Hematopoietic multipotent progenitor cell treated with erythropoietin and hydrocortisone succinate and interleukin-3 and kit ligand, for 8 days (in vitro differentiated cells): ENCODE results near the gene CCDC85C.

Source experiments
- DNase-seq: peaks from one replicate; pipeline ENCODE4 v3.0.0-alpha.2; 2015

CCDC85C gene

GRCh38 chr14:99587460-99588278 is 16.3 kb downstream of the CCDC85C start:
- no peak for DNase-seq

- no peak for DNase-seq
These were observed 17.1 kb downstream of the CCDC85C start for GRCh38 chr14:99586761-99587459.

GRCh38 chr14:99586054-99586760 is 17.8 kb downstream of the CCDC85C start:
- DNase-seq: no peak

GRCh38 chr14:99584823-99585222 is 19.2 kb downstream of the CCDC85C start:
- DNase-seq: no peak

GRCh38 chr14:99581938-99582337 is 22.1 kb downstream of the CCDC85C start:
- no peak for DNase-seq

GRCh38 chr14:99581374-99581773 is 22.6 kb downstream of the CCDC85C start:
- no peak for DNase-seq

GRCh38 chr14:99579903-99580571 is 24.0 kb downstream of the CCDC85C start:
- no peak for DNase-seq

GRCh38 chr14:99579120-99579836 is 24.7 kb downstream of the CCDC85C start:
- DNase-seq: no peak

- no peak for DNase-seq
These were observed 25.4 kb downstream of the CCDC85C start for GRCh38 chr14:99578541-99579101.

- no peak for DNase-seq
These were observed 27.0 kb downstream of the CCDC85C start for GRCh38 chr14:99576761-99577705.

GRCh38 chr14:99576304-99576703 is 27.7 kb downstream of the CCDC85C start:
- DNase-seq: no peak

GRCh38 chr14:99575043-99576023 is 28.7 kb downstream of the CCDC85C start:
- no peak for DNase-seq

GRCh38 chr14:99574099-99574880 is 29.7 kb downstream of the CCDC85C start:
- DNase-seq: no peak

- DNase-seq: no peak
These were observed 30.4 kb downstream of the CCDC85C start for GRCh38 chr14:99573436-99574098.

- DNase-seq: no peak
These were observed 31.0 kb downstream of the CCDC85C start for GRCh38 chr14:99573000-99573330.

- DNase-seq: no peak
These were observed 31.6 kb downstream of the CCDC85C start for GRCh38 chr14:99572173-99572999.

- no peak for DNase-seq
These were observed 32.6 kb downstream of the CCDC85C start for GRCh38 chr14:99571303-99571986.
